ENCODE measurements around the gene GPD2.

- TF ChIP-seq CTCF (IDR thresholded peaks at IDR 0.05; ENCODE audit: borderline replicate concordance, extremely low read depth, low read length, poor library complexity, severe bottlenecking): no peak
- no peak for TF ChIP-seq EZH2 (IDR thresholded peaks at IDR 0.05; ENCODE audit: borderline replicate concordance, low read depth, low read length, severe bottlenecking)
These were observed 189.4 kb downstream of the GPD2 start for GRCh38 chr2:156625360-156626170.

Measured in DND-41 (cell line).